ENCODE results near the gene LNPEP.

Gene LNPEP

DNA sequence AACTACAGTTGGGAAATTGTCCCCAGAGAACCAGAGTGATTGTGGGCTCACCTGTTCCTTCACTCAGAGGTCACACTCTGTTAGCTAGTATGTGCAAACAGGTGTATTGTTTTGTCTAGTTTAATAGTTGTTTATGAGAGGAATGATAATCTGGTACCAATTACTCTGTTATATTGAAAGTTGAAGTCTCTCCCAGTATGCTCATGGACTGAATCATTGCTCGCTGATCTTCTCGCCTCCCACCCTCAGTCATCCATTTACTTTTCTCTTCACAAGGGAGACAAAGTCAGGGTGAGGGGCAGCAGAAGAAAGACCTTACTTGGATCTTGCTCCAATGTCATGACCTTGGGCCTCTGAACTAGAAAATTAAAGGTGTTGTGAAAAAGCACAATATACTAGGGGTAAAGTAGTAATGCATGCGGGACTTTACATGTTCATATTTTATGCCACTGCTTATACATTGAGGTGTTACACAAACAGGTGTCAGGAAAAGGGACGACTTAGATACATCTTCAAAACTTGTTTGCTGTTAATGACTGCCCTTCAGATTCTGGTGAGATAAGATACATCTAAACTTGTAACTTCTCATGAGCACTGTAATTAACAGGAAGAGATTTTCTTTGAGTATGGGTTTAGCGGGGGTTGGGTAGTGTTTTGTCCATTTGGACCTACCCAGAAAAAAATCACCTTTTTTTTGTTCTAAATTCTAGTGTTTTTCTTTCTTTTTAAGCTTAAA lies 36.9 kb downstream of the LNPEP start:
- peaks cover 3% of the 10 kb centered on the region for H3K4me1 ChIP-seq (ENCODE audit: control insufficient read depth, insufficient read depth, low read length)
- 91 to 96% methylated on average over 4 to 5 of the region's 5 CpGs for WGBS, 2 experiments
- H3K4me3 ChIP-seq (ENCODE audit: insufficient read depth, low read depth, low read length) = no peak overlapping the region
- no peaks in the 10 kb centered on the region for H3K27me3 ChIP-seq (ENCODE audit: control insufficient read depth, insufficient read depth, low read length, poor library complexity, severe bottlenecking)
- no peaks in the 10 kb centered on the region for H3K9me3 ChIP-seq (ENCODE audit: control insufficient read depth, low read length)
- H3K36me3 ChIP-seq (ENCODE audit: control insufficient read depth, insufficient read depth, low read length) = no peaks in the 10 kb centered on the region
- H3K27ac ChIP-seq (ENCODE audit: insufficient read depth, low read depth, low read length, poor library complexity, severe bottlenecking) = no peak overlapping the region

- H3K36me3 ChIP-seq (ENCODE audit: control insufficient read depth, insufficient read depth, low read length) = no peaks in the 10 kb centered on the region
- no peaks in the 10 kb centered on the region for H3K27me3 ChIP-seq (ENCODE audit: control insufficient read depth, insufficient read depth, low read length, poor library complexity, severe bottlenecking)
- H3K4me1 ChIP-seq (ENCODE audit: control insufficient read depth, insufficient read depth, low read length) = peaks cover 3% of the 10 kb centered on the region
- H3K4me3 ChIP-seq (ENCODE audit: insufficient read depth, low read depth, low read length) = no peak overlapping the region
- H3K27ac ChIP-seq (ENCODE audit: insufficient read depth, low read depth, low read length, poor library complexity, severe bottlenecking) = no peak overlapping the region
- no peaks in the 10 kb centered on the region for H3K9me3 ChIP-seq (ENCODE audit: control insufficient read depth, low read length)
- 86 to 92% methylated on average over 2 of the region's 2 CpGs for WGBS, 2 experiments
Measured at GRCh38 chr5:96973532-96974401, 37.9 kb downstream of the LNPEP start.

DNA sequence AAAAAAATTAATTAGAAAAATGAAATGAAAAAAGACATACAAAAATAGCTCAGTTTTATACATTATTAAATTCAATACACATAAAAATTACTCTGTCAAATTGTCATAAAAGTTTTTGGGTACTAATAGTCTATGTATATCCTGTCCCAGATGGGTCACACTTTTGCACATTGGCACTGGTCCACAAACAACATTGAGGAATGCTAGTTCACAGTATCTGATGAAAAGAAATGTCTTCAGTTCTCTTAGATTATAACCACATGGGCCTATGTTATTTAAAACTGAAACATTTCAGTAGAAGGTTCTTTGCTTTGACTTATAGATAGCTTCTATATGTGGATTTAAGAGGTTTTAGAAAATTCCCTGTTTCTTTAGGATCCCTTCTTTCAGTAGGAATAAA lies 39.8 kb downstream of the LNPEP start:
- no peak overlapping the region for H3K27ac ChIP-seq (ENCODE audit: insufficient read depth, low read depth, low read length, poor library complexity, severe bottlenecking)

DNA sequence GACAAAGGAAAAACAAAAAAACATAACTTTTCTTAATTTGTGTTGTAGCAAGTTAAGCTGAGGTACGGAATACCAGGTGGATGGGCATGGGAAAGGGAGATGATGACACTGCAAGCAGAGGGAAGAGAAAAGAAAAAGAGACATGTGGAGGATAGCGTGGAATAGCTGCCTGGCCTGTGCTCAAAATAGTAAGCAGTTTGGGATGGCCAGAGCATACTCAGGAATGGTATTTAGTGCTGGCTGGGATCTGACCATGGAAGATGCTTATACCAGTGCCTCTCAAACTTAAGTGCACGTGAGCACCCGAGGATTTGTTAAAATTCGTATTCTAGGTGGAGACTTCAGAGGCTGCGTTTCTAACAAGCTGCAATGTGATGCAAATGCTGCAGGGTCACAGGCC lies 41.3 kb downstream of the LNPEP start:
- Histone ChIP-seq H3K36me3 (ENCODE audit: control insufficient read depth, insufficient read depth, low read length) (no peaks in the 10 kb centered on the region), H3K4me3 (ENCODE audit: insufficient read depth, low read depth, low read length) (no peak overlapping the region), H3K9me3 (ENCODE audit: control insufficient read depth, low read length) (no peaks in the 10 kb centered on the region), H3K27ac (ENCODE audit: insufficient read depth, low read depth, low read length, poor library complexity, severe bottlenecking) (no peak overlapping the region), H3K27me3 (ENCODE audit: control insufficient read depth, insufficient read depth, low read length, poor library complexity, severe bottlenecking) (no peaks in the 10 kb centered on the region), H3K4me1 (ENCODE audit: control insufficient read depth, insufficient read depth, low read length) (peaks cover 3% of the 10 kb centered on the region)
- 77% methylated on average over 6 of the region's 6 CpGs for WGBS, 2 experiments

More for the DNA sequence above, 39.8 kb downstream of the LNPEP start:
- Histone ChIP-seq H3K36me3 (ENCODE audit: control insufficient read depth, insufficient read depth, low read length) (no peaks in the 10 kb centered on the region), H3K4me1 (ENCODE audit: control insufficient read depth, insufficient read depth, low read length) (peaks cover 3% of the 10 kb centered on the region), H3K4me3 (ENCODE audit: insufficient read depth, low read depth, low read length) (no peak overlapping the region), H3K27me3 (ENCODE audit: control insufficient read depth, insufficient read depth, low read length, poor library complexity, severe bottlenecking) (no peaks in the 10 kb centered on the region), H3K9me3 (ENCODE audit: control insufficient read depth, low read length) (no peaks in the 10 kb centered on the region)

DNA sequence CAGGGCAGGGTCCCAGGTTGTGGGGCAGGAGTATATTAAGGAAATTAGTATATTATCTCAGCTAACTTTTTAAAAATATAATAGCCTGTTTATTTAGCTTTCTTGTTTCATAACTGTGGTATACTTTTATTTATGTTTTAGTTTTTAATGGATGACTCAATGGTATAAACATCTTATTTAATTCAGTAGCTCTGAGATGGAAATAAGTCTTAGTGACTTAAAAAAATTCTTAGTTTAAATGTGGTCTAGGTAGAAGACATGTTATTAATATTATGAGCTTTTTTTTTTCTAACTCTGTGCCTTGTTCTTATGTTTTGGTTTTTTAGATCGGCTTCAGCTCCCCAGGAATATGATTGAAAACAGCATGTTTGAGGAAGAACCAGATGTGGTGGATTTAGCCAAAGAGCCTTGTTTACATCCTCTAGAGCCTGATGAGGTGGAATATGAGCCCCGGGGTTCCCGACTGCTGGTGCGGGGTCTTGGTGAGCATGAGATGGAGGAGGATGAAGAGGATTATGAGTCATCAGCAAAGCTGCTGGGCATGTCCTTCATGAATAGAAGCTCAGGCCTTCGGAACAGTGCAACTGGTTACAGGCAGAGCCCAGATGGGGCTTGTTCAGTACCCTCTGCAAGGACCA lies 43.1 kb downstream of the LNPEP start:
- Histone ChIP-seq H3K27ac (ENCODE audit: insufficient read depth, low read depth, low read length, poor library complexity, severe bottlenecking) (no peak overlapping the region), H3K4me3 (ENCODE audit: insufficient read depth, low read depth, low read length) (no peak overlapping the region), H3K4me1 (ENCODE audit: control insufficient read depth, insufficient read depth, low read length) (peaks cover under 1% of the 10 kb centered on the region), H3K9me3 (ENCODE audit: control insufficient read depth, low read length) (no peaks in the 10 kb centered on the region), H3K36me3 (ENCODE audit: control insufficient read depth, insufficient read depth, low read length) (no peaks in the 10 kb centered on the region), H3K27me3 (ENCODE audit: control insufficient read depth, insufficient read depth, low read length, poor library complexity, severe bottlenecking) (no peaks in the 10 kb centered on the region)
- WGBS, 2 experiments = 93 to 95% methylated on average over 5 of the region's 5 CpGs

DNA sequence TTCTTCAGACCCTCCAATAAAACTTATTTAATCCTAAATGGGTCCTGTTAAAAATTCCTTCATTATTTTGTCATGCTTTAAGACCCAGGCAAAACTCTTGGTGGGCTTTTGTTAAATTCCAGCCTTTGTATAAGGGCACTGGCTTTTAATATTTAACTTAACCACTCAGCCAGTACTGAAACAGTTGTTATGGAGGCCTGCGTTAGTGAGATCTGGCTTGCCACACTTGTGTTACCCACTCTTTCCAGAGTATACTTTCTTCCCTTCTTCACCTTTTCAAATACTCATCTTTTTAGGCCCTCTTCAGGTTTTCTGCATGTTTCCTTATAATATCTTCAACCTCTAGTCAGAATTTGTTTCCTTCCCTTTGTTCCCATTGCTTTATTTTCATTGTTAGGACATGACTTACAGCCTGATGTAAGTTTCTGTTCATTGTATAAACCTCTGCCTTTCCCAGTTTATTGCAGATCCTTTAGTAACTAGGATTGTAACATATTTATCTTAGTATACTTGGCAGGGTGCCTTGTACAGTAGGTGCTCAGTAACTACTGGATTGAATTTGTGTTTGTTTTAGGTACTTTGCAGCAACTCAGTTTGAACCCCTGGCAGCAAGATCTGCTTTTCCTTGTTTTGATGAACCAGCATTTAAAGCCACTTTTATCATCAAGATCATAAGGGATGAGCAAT lies 48.8 kb downstream of the LNPEP start:
- no peaks in the 10 kb centered on the region for H3K27me3 ChIP-seq (ENCODE audit: control insufficient read depth, insufficient read depth, low read length, poor library complexity, severe bottlenecking)
- 36 to 44% methylated on average over 1 of the region's 1 CpG for WGBS, 2 experiments

DNA sequence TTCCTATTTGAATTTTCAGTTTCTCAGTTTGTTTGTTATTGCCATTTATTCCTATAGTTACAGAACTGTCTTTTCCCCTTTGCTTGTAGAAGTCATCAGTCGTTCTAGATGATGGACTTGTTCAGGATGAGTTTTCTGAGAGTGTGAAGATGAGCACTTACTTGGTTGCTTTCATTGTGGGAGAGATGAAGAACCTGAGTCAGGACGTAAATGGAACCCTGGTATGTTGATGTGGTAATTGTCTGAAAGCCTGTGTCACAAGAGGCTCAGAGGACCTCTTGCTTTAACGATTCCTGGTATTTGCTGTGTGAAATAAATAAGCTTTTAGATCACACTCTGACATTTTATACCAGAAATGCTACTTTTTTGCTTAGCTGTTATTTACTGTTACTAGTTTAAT lies 50.6 kb downstream of the LNPEP start:
- no peak overlapping the region for H3K27ac ChIP-seq (ENCODE audit: insufficient read depth, low read depth, low read length, poor library complexity, severe bottlenecking)
- H3K9me3 ChIP-seq (ENCODE audit: control insufficient read depth, low read length) = no peaks in the 10 kb centered on the region
- H3K4me3 ChIP-seq (ENCODE audit: insufficient read depth, low read depth, low read length) = no peak overlapping the region
- no peaks in the 10 kb centered on the region for H3K4me1 ChIP-seq (ENCODE audit: control insufficient read depth, insufficient read depth, low read length)
- H3K27me3 ChIP-seq (ENCODE audit: control insufficient read depth, insufficient read depth, low read length, poor library complexity, severe bottlenecking) = no peaks in the 10 kb centered on the region
- H3K36me3 ChIP-seq (ENCODE audit: control insufficient read depth, insufficient read depth, low read length) = no peaks in the 10 kb centered on the region
- 85 to 88% methylated on average over 2 of the region's 3 CpGs for WGBS, 2 experiments

More for the DNA sequence above, 48.8 kb downstream of the LNPEP start:
- Histone ChIP-seq H3K9me3 (ENCODE audit: control insufficient read depth, low read length) (no peaks in the 10 kb centered on the region), H3K4me3 (ENCODE audit: insufficient read depth, low read depth, low read length) (no peak overlapping the region), H3K36me3 (ENCODE audit: control insufficient read depth, insufficient read depth, low read length) (no peaks in the 10 kb centered on the region), H3K4me1 (ENCODE audit: control insufficient read depth, insufficient read depth, low read length) (no peaks in the 10 kb centered on the region), H3K27ac (ENCODE audit: insufficient read depth, low read depth, low read length, poor library complexity, severe bottlenecking) (no peak overlapping the region)

- WGBS, 2 experiments = 90 to 98% methylated on average over 3 to 4 of the region's 4 CpGs
- Histone ChIP-seq H3K4me3 (ENCODE audit: insufficient read depth, low read depth, low read length) (no peak overlapping the region), H3K36me3 (ENCODE audit: control insufficient read depth, insufficient read depth, low read length) (no peaks in the 10 kb centered on the region), H3K27me3 (ENCODE audit: control insufficient read depth, insufficient read depth, low read length, poor library complexity, severe bottlenecking) (no peaks in the 10 kb centered on the region), H3K4me1 (ENCODE audit: control insufficient read depth, insufficient read depth, low read length) (no peaks in the 10 kb centered on the region), H3K9me3 (ENCODE audit: control insufficient read depth, low read length) (no peaks in the 10 kb centered on the region), H3K27ac (ENCODE audit: insufficient read depth, low read depth, low read length, poor library complexity, severe bottlenecking) (no peak overlapping the region)
Measured at GRCh38 chr5:96990102-96990501, 54.2 kb downstream of the LNPEP start.

DNA sequence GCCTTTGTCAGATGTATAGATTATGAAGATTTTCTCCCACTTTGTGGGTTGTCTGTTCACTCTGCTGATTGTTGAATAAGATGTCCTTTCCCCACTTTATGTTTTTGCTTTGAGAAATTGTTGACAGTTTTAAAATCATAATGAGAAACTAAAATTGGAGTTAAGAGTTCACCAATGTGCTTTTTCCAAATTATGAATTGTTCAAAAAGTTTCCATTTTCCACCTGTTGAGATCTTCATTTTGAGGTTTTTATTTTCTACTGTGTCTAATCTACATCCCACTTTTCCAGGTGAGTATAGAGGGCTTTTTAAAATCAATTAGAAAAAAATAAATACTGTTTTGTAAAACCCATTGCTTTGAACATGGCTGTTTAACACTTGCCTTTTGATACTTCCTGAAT lies 55.8 kb downstream of the LNPEP start:
- Histone ChIP-seq H3K36me3 (ENCODE audit: control insufficient read depth, insufficient read depth, low read length) (no peaks in the 10 kb centered on the region), H3K27me3 (ENCODE audit: control insufficient read depth, insufficient read depth, low read length, poor library complexity, severe bottlenecking) (no peaks in the 10 kb centered on the region), H3K9me3 (ENCODE audit: control insufficient read depth, low read length) (no peaks in the 10 kb centered on the region), H3K4me1 (ENCODE audit: control insufficient read depth, insufficient read depth, low read length) (no peaks in the 10 kb centered on the region), H3K4me3 (ENCODE audit: insufficient read depth, low read depth, low read length) (no peak overlapping the region), H3K27ac (ENCODE audit: insufficient read depth, low read depth, low read length, poor library complexity, severe bottlenecking) (no peak overlapping the region)

- Histone ChIP-seq H3K4me3 (ENCODE audit: insufficient read depth, low read depth, low read length) (no peak overlapping the region), H3K4me1 (ENCODE audit: control insufficient read depth, insufficient read depth, low read length) (no peaks in the 10 kb centered on the region), H3K9me3 (ENCODE audit: control insufficient read depth, low read length) (no peaks in the 10 kb centered on the region), H3K27ac (ENCODE audit: insufficient read depth, low read depth, low read length, poor library complexity, severe bottlenecking) (no peak overlapping the region), H3K36me3 (ENCODE audit: control insufficient read depth, insufficient read depth, low read length) (no peaks in the 10 kb centered on the region), H3K27me3 (ENCODE audit: control insufficient read depth, insufficient read depth, low read length, poor library complexity, severe bottlenecking) (no peaks in the 10 kb centered on the region)
- 96 to 98% methylated on average over 2 of the region's 2 CpGs for WGBS, 2 experiments
Measured at GRCh38 chr5:96993760-96994159, 57.9 kb downstream of the LNPEP start.
